ENCODE measurements around the gene ME2.
"Not testable (repeated sequence)": the region's sequence is repeated elsewhere in the genome, so short reads cannot be mapped to it uniquely, and the experiment has no call there.

ME2 gene

GRCh38 chr18:50928551-50928950, 49.6 kb downstream of the ME2 start:
- DNase-seq: no peak

- no peak for DNase-seq
These were observed 54.8 kb downstream of the ME2 start for GRCh38 chr18:50933684-50934083.

- DNase-seq: no peak
These were observed 55.8 kb downstream of the ME2 start for GRCh38 chr18:50934545-50935211.

- no peak for DNase-seq
These were observed 56.7 kb downstream of the ME2 start for GRCh38 chr18:50935493-50936191.

- DNase-seq: no peak
These were observed 58.3 kb downstream of the ME2 start for GRCh38 chr18:50937183-50937582.

- no peak for DNase-seq
These were observed 60.0 kb downstream of the ME2 start for GRCh38 chr18:50938912-50939311.

- no peak for DNase-seq
These were observed 65.5 kb downstream of the ME2 start for GRCh38 chr18:50944245-50944932.

GRCh38 chr18:50945918-50946317, 67.0 kb downstream of the ME2 start:
- not testable (repeated sequence) for DNase-seq

GRCh38 chr18:50947899-50948298, 69.0 kb downstream of the ME2 start:
- DNase-seq: no peak

GRCh38 chr18:50949185-50949584, 70.3 kb downstream of the ME2 start:
- no peak for DNase-seq

- DNase-seq: no peak
These were observed 71.7 kb downstream of the ME2 start for GRCh38 chr18:50950626-50951025.

GRCh38 chr18:50953822-50954221, 74.9 kb downstream of the ME2 start:
- DNase-seq: no peak

GRCh38 chr18:50955253-50955652, 76.3 kb downstream of the ME2 start:
- no peak for DNase-seq

GRCh38 chr18:50956116-50956515, 77.2 kb downstream of the ME2 start:
- DNase-seq: no peak

GRCh38 chr18:50961974-50962373, 83.1 kb downstream of the ME2 start:
- no peak for DNase-seq

- DNase-seq: peak; percentile 68
These were observed 89.1 kb downstream of the ME2 start, which contains the start of gene ELAC1 for GRCh38 chr18:50967714-50968661. Gene ELAC1 (plus strand): TSS chr18:50968040. CDS start chr18:50974405, 6,365 bp downstream.

GRCh38 chr18:50969448-50969847, 90.5 kb downstream of the ME2 start:
- DNase-seq: no peak

GRCh38 chr18:50970006-50970405, 91.1 kb downstream of the ME2 start:
- no peak for DNase-seq

GRCh38 chr18:50972404-50972803, 93.5 kb downstream of the ME2 start:
- not testable (repeated sequence) for DNase-seq

GRCh38 chr18:50973367-50974126, 94.6 kb downstream of the ME2 start:
- no peak for DNase-seq

- no peak for DNase-seq
These were observed 98.3 kb downstream of the ME2 start for GRCh38 chr18:50977037-50977760.

Measured in CD4-positive, alpha-beta T cell treated with Interferon gamma for 1 hour (primary cell).